ENCODE results near the gene SMC4. TPM values are rescaled to one million over a fixed set of nuclear protein-coding genes. Genes with fewer than 3 reads are reported as not detected.

The SMC4 gene
- total and polyA plus RNA-seq, 10 of the 15 experiments (the other 5 are each of a cell fraction or from before 2014, with no cell fraction given) = 75.6 to 288 (median 136) TPM

- TF ChIP-seq ZNF24 (IDR thresholded peaks at IDR 0.05) (no peak), MEF2A (IDR thresholded peaks at IDR 0.05; ENCODE audit: insufficient read depth, low read depth, low read length) (no peak), KLF5 (IDR thresholded peaks at IDR 0.05; ENCODE audit: partially characterized antibody) (no peak), EGR1 (IDR thresholded peaks at IDR 0.05; ENCODE audit: borderline replicate concordance in 1 of 2, low read depth in 2 of 2, low read length in 2 of 2) (no peak), CBFB (IDR thresholded peaks at IDR 0.05; ENCODE audit: low read depth) (no peak), NFYA (IDR thresholded peaks at IDR 0.05; ENCODE audit: borderline replicate concordance, low read depth, low read length) (no peak), ZNF384 (IDR thresholded peaks at IDR 0.05; ENCODE audit: borderline replicate concordance, low read depth, low read length) (no peak), SMAD5 (IDR thresholded peaks at IDR 0.05; ENCODE audit: low read depth) (no peak), PKNOX1 (IDR thresholded peaks at IDR 0.05) (no peak), RAD51 (IDR thresholded peaks at IDR 0.05) (no peak), NR2C1 (IDR thresholded peaks at IDR 0.05) (no peak), SPI1 (IDR thresholded peaks at IDR 0.05; ENCODE audit: borderline replicate concordance, insufficient read depth, low read depth, low read length) (no peak), TBL1XR1 (IDR thresholded peaks at IDR 0.05; ENCODE audit: low read depth, low read length) (0 out of 2 replicates have a peak, but pooled peaks have one; percentile 7), NFYB (IDR thresholded peaks at IDR 0.05; ENCODE audit: insufficient read depth, low read depth, low read length) (no peak), FOS (IDR thresholded peaks at IDR 0.05; ENCODE audit: borderline replicate concordance, extremely low read depth, insufficient read length) (no peak), CTCF (IDR thresholded peaks at IDR 0.05 in 2 of 3, conservative IDR thresholded peaks at IDR 0.05 in 1 of 3; ENCODE audit: control insufficient read depth in 2 of 3, extremely low read depth in 1 of 3, insufficient read depth in 1 of 3, low read depth in 3 of 3, low read length in 3 of 3) (no peak), EED (IDR thresholded peaks at IDR 0.05; ENCODE audit: low read depth) (peak; percentile 92), POLR2AphosphoS5 (IDR thresholded peaks at IDR 0.05; ENCODE audit: low read length) (no peak), NKRF (conservative IDR thresholded peaks at IDR 0.05) (peak; percentile 66), POLR2A (IDR thresholded peaks at IDR 0.05; ENCODE audit: low read depth, low read length) (no peak), JUND (IDR thresholded peaks at IDR 0.05; ENCODE audit: low read depth, low read length) (no peak), BHLHE40 (IDR thresholded peaks at IDR 0.05; ENCODE audit: borderline replicate concordance in 1 of 2, low read depth in 2 of 2, low read length in 1 of 2) (no peak)
These were observed 49.6 kb downstream of the SMC4 start (continued) for GRCh38 chr3:160448845-160449635.

Data from GM12878 (cell line).